ENCODE measurements around the gene CNPY2. TPM values are rescaled to one million over a fixed set of nuclear protein-coding genes. Genes with fewer than 3 reads are reported as not detected.
"Not testable (repeated sequence)": the region's sequence is repeated elsewhere in the genome, so short reads cannot be mapped to it uniquely, and the experiment has no call there.

CNPY2 gene
- polyA plus RNA-seq, 1 experiment, result 179 TPM

DNA sequence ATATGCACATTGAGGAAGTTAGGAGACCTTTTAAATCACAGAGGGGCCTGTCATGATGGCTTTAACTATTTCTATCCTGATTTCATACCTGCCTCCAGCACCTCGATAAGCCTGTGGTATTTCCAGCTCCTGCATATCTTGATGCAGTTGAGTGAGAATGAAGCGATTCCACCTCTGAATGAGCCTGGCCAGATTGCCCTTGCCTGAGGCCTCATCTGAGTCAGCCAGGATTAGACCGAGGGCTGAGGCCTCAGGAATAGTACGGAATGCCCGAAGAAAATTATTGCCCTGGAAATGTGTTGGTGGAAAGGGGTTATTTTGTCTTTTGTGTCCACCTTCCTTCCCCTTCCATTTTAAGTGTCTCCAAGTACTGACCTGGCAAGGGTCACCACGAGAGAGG is 8.4 kb upstream of the CNPY2 start:
- POLR2A ChIA-PET, result no interaction called here
- peaks cover 19% of the 10 kb centered on the region for H3K36me3 ChIP-seq (ENCODE audit: control insufficient read depth, insufficient read depth, low read length)
- TF ChIP-seq, protein P1, sequence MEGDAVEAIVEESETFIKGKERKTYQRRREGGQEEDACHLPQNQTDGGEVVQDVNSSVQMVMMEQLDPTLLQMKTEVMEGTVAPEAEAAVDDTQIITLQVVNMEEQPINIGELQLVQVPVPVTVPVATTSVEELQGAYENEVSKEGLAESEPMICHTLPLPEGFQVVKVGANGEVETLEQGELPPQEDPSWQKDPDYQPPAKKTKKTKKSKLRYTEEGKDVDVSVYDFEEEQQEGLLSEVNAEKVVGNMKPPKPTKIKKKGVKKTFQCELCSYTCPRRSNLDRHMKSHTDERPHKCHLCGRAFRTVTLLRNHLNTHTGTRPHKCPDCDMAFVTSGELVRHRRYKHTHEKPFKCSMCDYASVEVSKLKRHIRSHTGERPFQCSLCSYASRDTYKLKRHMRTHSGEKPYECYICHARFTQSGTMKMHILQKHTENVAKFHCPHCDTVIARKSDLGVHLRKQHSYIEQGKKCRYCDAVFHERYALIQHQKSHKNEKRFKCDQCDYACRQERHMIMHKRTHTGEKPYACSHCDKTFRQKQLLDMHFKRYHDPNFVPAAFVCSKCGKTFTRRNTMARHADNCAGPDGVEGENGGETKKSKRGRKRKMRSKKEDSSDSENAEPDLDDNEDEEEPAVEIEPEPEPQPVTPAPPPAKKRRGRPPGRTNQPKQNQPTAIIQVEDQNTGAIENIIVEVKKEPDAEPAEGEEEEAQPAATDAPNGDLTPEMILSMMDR (IDR thresholded peaks at IDR 0.05; ENCODE audit: insufficient read depth, low read depth, low read length), result no peak
- no peak for DNase-seq (ENCODE audit: low read depth)
- CTCF ChIA-PET, result interaction anchor here (1.0 kb wide), 1 partner anchor 8 kb away, joined by 3 read pairs; the partner anchor contains the start of gene CNPY2
- no peaks in the 10 kb centered on the region for H3K27me3 ChIP-seq (ENCODE audit: control insufficient read depth, insufficient read depth, low read length)
- no peak overlapping the region for H3K4me3 ChIP-seq (ENCODE audit: low read depth, low read length)

DNA sequence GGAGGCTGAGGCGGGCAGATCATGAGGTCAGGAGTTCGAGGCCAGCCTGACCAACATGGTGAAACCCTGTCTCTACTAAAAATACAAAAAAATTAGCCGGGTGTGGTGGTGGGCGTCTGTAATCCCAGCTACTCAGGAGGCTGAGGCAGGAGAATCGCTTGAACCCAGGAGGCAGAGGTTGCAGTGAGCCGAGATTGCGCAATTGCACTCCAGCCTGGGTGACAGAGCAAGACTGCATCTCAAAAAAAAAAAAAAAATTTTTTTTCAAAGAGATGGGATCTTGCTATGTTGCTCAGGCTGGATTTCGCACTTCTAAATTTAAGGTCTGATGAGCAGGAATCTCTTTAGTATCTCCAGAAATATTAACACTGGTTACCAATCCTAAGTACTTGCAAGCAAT is 5.8 kb upstream of the CNPY2 start:
- DNase-seq (ENCODE audit: low read depth); CTCF ChIA-PET; POLR2A ChIA-PET; H3K4me3 ChIP-seq (ENCODE audit: low read depth, low read length); H3K27me3 ChIP-seq (ENCODE audit: control insufficient read depth, insufficient read depth, low read length): not testable (repeated sequence)
- peaks cover 16% of the 10 kb centered on the region for H3K36me3 ChIP-seq (ENCODE audit: control insufficient read depth, insufficient read depth, low read length)

DNA sequence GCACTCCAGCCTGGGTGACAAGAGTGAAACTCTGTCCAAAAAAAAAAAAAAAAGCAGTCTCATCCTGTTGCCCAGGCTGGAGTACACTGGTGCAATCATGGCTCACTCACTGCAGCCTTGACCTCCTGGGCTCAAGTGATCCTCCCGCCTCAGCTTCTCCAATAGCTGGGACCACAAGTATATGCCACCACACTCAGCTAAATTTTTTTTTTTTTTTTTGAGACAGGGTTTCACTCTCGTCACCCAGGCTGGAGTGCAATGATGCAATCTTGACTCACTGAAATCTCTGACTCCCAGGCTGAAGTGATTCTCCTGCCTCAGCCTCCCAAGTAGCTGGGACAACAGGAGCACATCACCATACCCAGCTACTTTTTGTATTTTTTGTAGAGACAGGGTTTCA is 5.2 kb upstream of the CNPY2 start:
- H3K27me3 ChIP-seq (ENCODE audit: control insufficient read depth, insufficient read depth, low read length), result no peaks in the 10 kb centered on the region
- H3K4me3 ChIP-seq (ENCODE audit: low read depth, low read length), result no peak overlapping the region
- no peak for DNase-seq (ENCODE audit: low read depth)
- TF ChIP-seq, protein P1 (IDR thresholded peaks at IDR 0.05; ENCODE audit: insufficient read depth, low read depth, low read length), result no peak
- ChIA-PET POLR2A (no interaction called here), CTCF (no interaction called here)
- H3K36me3 ChIP-seq (ENCODE audit: control insufficient read depth, insufficient read depth, low read length), result peaks cover 11% of the 10 kb centered on the region

DNA sequence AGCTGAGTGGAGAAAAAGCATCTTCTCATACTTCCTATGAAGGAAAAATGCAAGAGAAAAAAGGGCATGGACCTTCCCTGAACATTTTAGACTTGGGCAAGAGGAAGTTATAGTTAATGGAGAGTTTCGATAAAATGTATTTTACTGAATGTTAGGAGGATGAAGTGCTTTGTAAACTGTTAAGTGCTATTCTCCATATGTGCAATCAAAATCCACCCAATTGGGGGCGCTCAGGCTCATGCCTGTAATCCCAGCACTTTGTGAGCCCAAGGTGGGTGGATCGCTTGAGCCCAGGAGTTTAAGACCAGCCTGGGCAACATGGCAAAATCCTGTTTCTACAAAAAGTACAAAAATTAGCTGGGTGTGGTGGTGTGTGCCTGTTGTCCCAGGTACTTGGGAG is 1.9 kb upstream of the CNPY2 start:
- TF ChIP-seq, protein P1 (IDR thresholded peaks at IDR 0.05; ENCODE audit: insufficient read depth, low read depth, low read length), result no peak
- ChIA-PET POLR2A (no interaction called here), CTCF (interaction anchor here (1.6 kb wide), 1 partner anchor 16 kb away, joined by 5 read pairs; the partner anchor contains the start of gene PAN2)

DNA sequence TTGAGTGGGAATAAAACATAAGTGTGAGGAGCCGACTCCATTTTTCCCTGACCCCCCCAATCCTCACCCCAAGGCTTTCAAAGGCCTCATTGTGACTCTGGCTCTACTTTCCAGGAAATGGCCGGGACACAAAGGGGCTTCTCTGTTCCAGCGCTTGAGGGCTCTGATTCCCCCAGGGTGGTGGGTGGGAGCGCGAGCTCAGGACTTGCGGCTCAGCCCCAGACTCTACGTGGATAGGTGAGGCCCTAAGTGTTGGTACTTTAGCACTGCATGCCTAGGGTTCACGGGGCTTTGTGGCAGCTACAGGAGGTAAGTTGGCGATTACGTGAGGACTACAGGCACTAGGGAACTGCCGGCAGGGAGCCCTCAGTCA is 553 bp downstream of the CNPY2 start:
- CTCF ChIA-PET, result interaction anchor here (0.6 to 1.7 kb wide), 8 partner anchors 9 to 196 kb away, joined by 3 to 5 read pairs (median 4); partner anchors contain the start of gene ZC3H10
- TF ChIP-seq, protein P1 (IDR thresholded peaks at IDR 0.05; ENCODE audit: insufficient read depth, low read depth, low read length), result no peak
- H3K36me3 ChIP-seq (ENCODE audit: control insufficient read depth, insufficient read depth, low read length), result peaks cover 11% of the 10 kb centered on the region
- DNase-seq (ENCODE audit: low read depth), result no peak
- peak overlapping the region; percentile 75 for H3K4me3 ChIP-seq (ENCODE audit: low read depth, low read length)
- H3K27me3 ChIP-seq (ENCODE audit: control insufficient read depth, insufficient read depth, low read length), result no peaks in the 10 kb centered on the region
- POLR2A ChIA-PET, result interaction anchor here (1.1 to 1.2 kb wide), 3 partner anchors 18 to 93 kb away, joined by 4 to 7 read pairs (median 4); partner anchors contain the start of genes PAN2 and RNF41

More for the DNA sequence above, 1.9 kb upstream of the CNPY2 start:
- no peaks in the 10 kb centered on the region for H3K27me3 ChIP-seq (ENCODE audit: control insufficient read depth, insufficient read depth, low read length)
- peaks cover 4% of the 10 kb centered on the region; the same call in 1 of the 2 replicates for H3K36me3 ChIP-seq (ENCODE audit: control insufficient read depth, insufficient read depth, low read length)
- DNase-seq (ENCODE audit: low read depth), result no peak
- H3K4me3 ChIP-seq (ENCODE audit: low read depth, low read length), result no peak overlapping the region

DNA sequence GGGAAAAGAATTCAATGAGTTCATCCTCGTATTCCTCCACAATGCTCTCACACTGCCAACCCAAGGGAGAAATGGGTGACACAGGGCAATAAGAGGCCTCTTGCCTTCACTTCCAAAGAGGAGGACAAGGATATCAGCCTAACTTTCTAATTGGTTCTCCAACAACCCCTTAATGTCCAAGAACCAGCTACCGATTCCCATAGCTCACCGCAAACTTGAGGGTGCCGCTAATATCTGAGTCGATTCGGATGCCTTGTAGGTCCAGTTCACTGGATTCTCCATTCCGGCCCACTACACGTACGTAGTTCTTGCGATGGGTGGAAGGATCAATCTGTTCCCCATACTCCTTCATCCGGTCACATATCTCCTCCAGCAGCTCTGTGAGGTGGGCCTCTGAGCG is 4.8 kb downstream of the CNPY2 start:
- Histone ChIP-seq H3K27me3 (ENCODE audit: control insufficient read depth, insufficient read depth, low read length) (no peaks in the 10 kb centered on the region), H3K36me3 (ENCODE audit: control insufficient read depth, insufficient read depth, low read length) (peaks cover 11% of the 10 kb centered on the region), H3K4me3 (ENCODE audit: low read depth, low read length) (no peak overlapping the region)
- CTCF ChIA-PET, result no interaction called here
- TF ChIP-seq, protein P1 (IDR thresholded peaks at IDR 0.05; ENCODE audit: insufficient read depth, low read depth, low read length), result no peak
- DNase-seq (ENCODE audit: low read depth), result no peak
- POLR2A ChIA-PET, result interaction anchor here (0.5 to 0.6 kb wide), 2 partner anchors 9 to 211 kb away, joined by 6 read pairs; partner anchors contain the start of gene RBMS2

All from BJ (cell line).